WERI-Rb-1 (cell line): ENCODE data around the gene ARRDC2.

ENCODE experiments used
- DNase-seq: peaks from one replicate; pipeline ENCODE4 v3.0.0-alpha.2; 2020
- H3K27ac ChIP-seq: fragments of 250-450 bp; sonication (Bioruptor Pico); 2 replicates; pipeline ENCODE4 v1.5.1; 2020; ENCODE audit warnings: mild to moderate bottlenecking, moderate library complexity
- H3K27me3 ChIP-seq: fragments of 250-450 bp; sonication (Bioruptor Pico); 2 replicates; pipeline ENCODE4 v1.5.1; 2021; ENCODE audit warnings: mild to moderate bottlenecking, low read depth, moderate library complexity; ENCODE audit not compliant: insufficient read depth, severe bottlenecking
- H3K36me3 ChIP-seq: fragments of 250-450 bp; sonication (Bioruptor Pico); 2 replicates; pipeline ENCODE4 v1.5.1; 2020; ENCODE audit warnings: mild to moderate bottlenecking, moderate library complexity
- H3K4me3 ChIP-seq: 2 replicates; pipeline ENCODE4 v1.5.1; 2011; ENCODE audit warnings: low read depth, mild to moderate bottlenecking, control low read depth, low read length
- H3K9me3 ChIP-seq: fragments of 250-450 bp; sonication (Bioruptor Pico); 2 replicates; pipeline ENCODE4 v1.5.1; 2021; ENCODE audit warnings: mild to moderate bottlenecking, moderate library complexity; ENCODE audit not compliant: severe bottlenecking
- TF ChIP-seq, protein P1 (sequence below): IDR thresholded peaks from 2 replicates; pipeline ENCODE4 v1.5.1; 2011; ENCODE audit warnings: low read depth, mild to moderate bottlenecking, control low read depth, inconsistent platforms, low read length

Gene ARRDC2

GRCh38 chr19:18007917-18008673, at the start of gene ARRDC2:
TSS of gene ARRDC2 (plus strand) at chr19:18008170. CDS start at chr19:18008311, 141 bp downstream.
- Histone ChIP-seq H3K27me3 (no peaks in the 10 kb centered on the region), H3K4me3 (peak within 1 kb of the TSS; percentile 43), H3K27ac (peak within 1 kb of the TSS; percentile 17; the same call in 1 of the 2 replicates), H3K9me3 (peaks cover 6% of the 10 kb centered on the region), H3K36me3 (peaks cover 43% of the 10 kb centered on the region)
- DNase-seq, result peak; percentile 73
- TF ChIP-seq, protein P1, sequence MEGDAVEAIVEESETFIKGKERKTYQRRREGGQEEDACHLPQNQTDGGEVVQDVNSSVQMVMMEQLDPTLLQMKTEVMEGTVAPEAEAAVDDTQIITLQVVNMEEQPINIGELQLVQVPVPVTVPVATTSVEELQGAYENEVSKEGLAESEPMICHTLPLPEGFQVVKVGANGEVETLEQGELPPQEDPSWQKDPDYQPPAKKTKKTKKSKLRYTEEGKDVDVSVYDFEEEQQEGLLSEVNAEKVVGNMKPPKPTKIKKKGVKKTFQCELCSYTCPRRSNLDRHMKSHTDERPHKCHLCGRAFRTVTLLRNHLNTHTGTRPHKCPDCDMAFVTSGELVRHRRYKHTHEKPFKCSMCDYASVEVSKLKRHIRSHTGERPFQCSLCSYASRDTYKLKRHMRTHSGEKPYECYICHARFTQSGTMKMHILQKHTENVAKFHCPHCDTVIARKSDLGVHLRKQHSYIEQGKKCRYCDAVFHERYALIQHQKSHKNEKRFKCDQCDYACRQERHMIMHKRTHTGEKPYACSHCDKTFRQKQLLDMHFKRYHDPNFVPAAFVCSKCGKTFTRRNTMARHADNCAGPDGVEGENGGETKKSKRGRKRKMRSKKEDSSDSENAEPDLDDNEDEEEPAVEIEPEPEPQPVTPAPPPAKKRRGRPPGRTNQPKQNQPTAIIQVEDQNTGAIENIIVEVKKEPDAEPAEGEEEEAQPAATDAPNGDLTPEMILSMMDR, result no peak

GRCh38 chr19:17963936-17964691, 43.9 kb upstream of the ARRDC2 start:
- TF ChIP-seq, protein P1, result no peak
- Histone ChIP-seq H3K9me3 (no peaks in the 10 kb centered on the region), H3K4me3 (no peak overlapping the region), H3K27me3 (no peaks in the 10 kb centered on the region), H3K36me3 (peaks cover 34% of the 10 kb centered on the region), H3K27ac (no peak overlapping the region)
- DNase-seq, result no peak

- H3K27me3 ChIP-seq, result no peaks in the 10 kb centered on the region
- H3K27ac ChIP-seq, result no peak overlapping the region
- no peak overlapping the region for H3K4me3 ChIP-seq
Measured at GRCh38 chr19:17965370-17966128, 42.4 kb upstream of the ARRDC2 start.

DNA sequence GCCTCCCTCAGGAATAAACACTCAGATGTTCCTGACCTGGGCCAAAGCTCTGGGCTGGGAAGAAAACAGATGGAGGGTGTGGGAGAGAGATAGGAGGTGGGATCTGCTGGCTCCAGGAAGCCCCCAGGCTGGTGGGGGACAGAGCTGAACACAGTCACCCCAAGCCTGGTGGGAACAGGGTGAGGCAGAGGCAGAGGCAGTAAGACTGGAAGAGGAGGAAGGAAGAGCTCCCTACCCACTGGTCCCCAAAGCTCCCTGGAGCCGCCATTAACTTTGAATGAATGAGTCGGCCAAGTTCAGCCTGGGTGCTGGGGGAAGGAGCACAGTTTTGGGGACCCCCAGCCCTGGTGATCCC, 41.9 kb upstream of the ARRDC2 start:
- Histone ChIP-seq H3K27me3 (no peaks in the 10 kb centered on the region), H3K4me3 (no peak overlapping the region), H3K9me3 (no peaks in the 10 kb centered on the region), H3K36me3 (peaks cover 24% of the 10 kb centered on the region), H3K27ac (no peak overlapping the region)
- DNase-seq, result no peak
- TF ChIP-seq, protein P1, result no peak

More at GRCh38 chr19:17965370-17966128, 42.4 kb upstream of the ARRDC2 start:
- DNase-seq, result no peak
- TF ChIP-seq, protein P1, result no peak
- H3K9me3 ChIP-seq, result no peaks in the 10 kb centered on the region
- H3K36me3 ChIP-seq, result peaks cover 26% of the 10 kb centered on the region

GRCh38 chr19:17966550-17967256, 41.3 kb upstream of the ARRDC2 start, which contains the start of gene KCNN1:
TSS of gene KCNN1 (plus strand) at chr19:17967107. CDS start at chr19:17973889, 6,782 bp downstream.
- TF ChIP-seq, protein P1, result no peak
- no peak within 1 kb of the TSS for H3K27ac ChIP-seq
- H3K36me3 ChIP-seq, result peaks cover 28% of the 10 kb centered on the region
- no peaks in the 10 kb centered on the region for H3K9me3 ChIP-seq
- DNase-seq, result no peak
- no peaks in the 10 kb centered on the region for H3K27me3 ChIP-seq
- no peak within 1 kb of the TSS for H3K4me3 ChIP-seq
